HEK293 (cell line): Measurements from ENCODE around the gene WDCP.

Experiments
- CTCF ChIA-PET: fragments of 350-600 bp; formaldehyde crosslinking; extraction: SDS; loops from one replicate; lab custom pipeline; 2021; ENCODE audit warnings: antibody characterized with exemption; lab: Yijun Ruan, JAX
- POLR2A ChIA-PET: fragments of 300-600 bp; formaldehyde crosslinking; extraction: SDS; loops from one replicate; lab custom pipeline; 2020; ENCODE audit warnings: antibody characterized with exemption, inconsistent platforms; lab: Yijun Ruan, JAX
- H3K27ac ChIP-seq: fragments of 200-500 bp; sonication (Bioruptor generic); 2 replicates; pipeline ENCODE4 v1.5.1; 2014; ENCODE audit warnings: low read depth, low read length, control low read depth, inconsistent platforms; ENCODE audit errors: extremely low read depth
- H3K36me3 ChIP-seq, 2 experiments: fragments of 200-500 bp in 1 of 2; sonication (Bioruptor generic) in 1 of 2; 1 replicate in 1 of 2; 2 replicates in 1 of 2; pipeline ENCODE4 v1.5.1; 2014 to 2017; ENCODE audit warnings: inconsistent platforms in 2 of 2, low read length in 2 of 2; ENCODE audit not compliant: control insufficient read depth in 2 of 2, insufficient read depth in 1 of 2
- H3K4me1 ChIP-seq: fragments of 200-500 bp; sonication (Bioruptor generic); 2 replicates; pipeline ENCODE4 v1.5.1; 2014; ENCODE audit warnings: mild to moderate bottlenecking, low read length, inconsistent platforms; ENCODE audit not compliant: control insufficient read depth, insufficient read depth
- H3K4me3 ChIP-seq: 2 replicates; pipeline ENCODE4 v1.5.1; 2011; ENCODE audit warnings: low read depth, mild to moderate bottlenecking, control low read depth, low read length, moderate library complexity
- H3K9me3 ChIP-seq: fragments of 200-500 bp; sonication (Bioruptor generic); 2 replicates; pipeline ENCODE4 v1.5.1; 2014; ENCODE audit warnings: low read depth, low read length, inconsistent platforms; ENCODE audit not compliant: control insufficient read depth, insufficient read depth
- KLF17 ChIP-seq: fragments of 450-650 bp; formaldehyde crosslinking; IDR thresholded peaks from 2 replicates; pipeline ENCODE4 v1.5.1; 2016; ENCODE audit warnings: missing biosample characterization, missing genetic modification characterization
- OVOL3 ChIP-seq: fragments of 450-650 bp; formaldehyde crosslinking; IDR thresholded peaks from 2 replicates; pipeline ENCODE4 v1.5.1; 2016; ENCODE audit warnings: missing biosample characterization, missing genetic modification characterization
- PRDM6 ChIP-seq: fragments of 450-650 bp; formaldehyde crosslinking; IDR thresholded peaks from 2 replicates; pipeline ENCODE4 v1.5.1; 2017; ENCODE audit warnings: missing biosample characterization, missing genetic modification characterization
- ZBTB10 ChIP-seq: fragments of 450-650 bp; formaldehyde crosslinking; IDR thresholded peaks from 2 replicates; pipeline ENCODE4 v1.5.1; 2016; ENCODE audit warnings: missing biosample characterization, missing genetic modification characterization
- ZBTB20 ChIP-seq: fragments of 450-650 bp; formaldehyde crosslinking; IDR thresholded peaks from 2 replicates; pipeline ENCODE4 v1.5.1; 2016; ENCODE audit warnings: missing biosample characterization, missing genetic modification characterization
- ZBTB26 ChIP-seq: fragments of 450-650 bp; formaldehyde crosslinking; optimal IDR thresholded peaks from 2 replicates; pipeline ENCODE3; 2016; ENCODE audit warnings: missing biosample characterization, mild to moderate bottlenecking, missing genetic modification characterization
- ZNF184 ChIP-seq: fragments of 450-650 bp; IDR thresholded peaks from 2 replicates; pipeline ENCODE4 v1.5.1; 2018; ENCODE audit warnings: missing biosample characterization, mild to moderate bottlenecking, missing genetic modification characterization
- ZNF24 ChIP-seq: fragments of 450-650 bp; formaldehyde crosslinking; IDR thresholded peaks from 2 replicates; pipeline ENCODE4 v1.5.1; 2016; ENCODE audit warnings: missing biosample characterization, missing genetic modification characterization
- ZNF274 ChIP-seq, 2 experiments: fragments of 200-500 bp in 1 of 2; fragments of 450-650 bp in 1 of 2; sonication (Bioruptor generic) in 1 of 2; formaldehyde crosslinking in 1 of 2; IDR thresholded peaks; 2 replicates each; pipeline versions ENCODE4 v1.5.1 to v1.6.1; 2014 to 2016; ENCODE audit warnings: borderline replicate concordance in 1 of 2, inconsistent platforms in 1 of 2, low read length in 1 of 2, missing biosample characterization in 1 of 2, missing genetic modification characterization in 1 of 2
- ZNF311 ChIP-seq: fragments of 450-650 bp; formaldehyde crosslinking; IDR thresholded peaks from 2 replicates; pipeline ENCODE4 v1.5.1; 2017; ENCODE audit warnings: missing biosample characterization, missing genetic modification characterization, borderline replicate concordance
- ZNF433 ChIP-seq: fragments of 450-650 bp; formaldehyde crosslinking; IDR thresholded peaks from 2 replicates; pipeline ENCODE4 v1.5.1; 2016; ENCODE audit warnings: missing biosample characterization, missing genetic modification characterization, low read depth
- ZNF488 ChIP-seq: fragments of 450-650 bp; formaldehyde crosslinking; IDR thresholded peaks from 2 replicates; pipeline ENCODE4 v1.5.1; 2016; ENCODE audit warnings: missing biosample characterization, missing genetic modification characterization
- ZNF510 ChIP-seq: fragments of 450-650 bp; formaldehyde crosslinking; IDR thresholded peaks from 2 replicates; pipeline ENCODE4 v1.5.1; 2018; ENCODE audit warnings: mild to moderate bottlenecking, missing genetic modification characterization, missing biosample characterization; ENCODE audit not compliant: insufficient replicate concordance
- ZNF571 ChIP-seq: fragments of 450-650 bp; formaldehyde crosslinking; IDR thresholded peaks from 2 replicates; pipeline ENCODE4 v1.5.0; 2017; ENCODE audit warnings: missing biosample characterization, missing genetic modification characterization
- ZNF610 ChIP-seq: fragments of 450-650 bp; formaldehyde crosslinking; IDR thresholded peaks from 2 replicates; pipeline ENCODE4 v1.5.1; 2016; ENCODE audit warnings: missing biosample characterization, missing genetic modification characterization, borderline replicate concordance
- ZNF677 ChIP-seq: fragments of 450-650 bp; IDR thresholded peaks from 2 replicates; pipeline ENCODE4 v1.5.0; 2018; ENCODE audit warnings: missing biosample characterization, mild to moderate bottlenecking, missing genetic modification characterization, moderate library complexity
- ZSCAN4 ChIP-seq: fragments of 450-650 bp; formaldehyde crosslinking; IDR thresholded peaks from 2 replicates; pipeline ENCODE4 v1.5.1; 2017; ENCODE audit warnings: missing biosample characterization, missing genetic modification characterization

Gene WDCP

GRCh38 chr2:24009680-24010476, 37.3 kb downstream of the WDCP start, which contains the start of gene MFSD2B:
MFSD2B (plus strand) TSS chr2:24010085; CDS start chr2:24010097, 12 bp downstream.
- Histone ChIP-seq H3K9me3 (no peaks in the 10 kb centered on the region), H3K4me1 (no peaks in the 10 kb centered on the region), H3K4me3 (no peak within 1 kb of the TSS), H3K36me3 (no peaks in the 10 kb centered on the region; a peak in 1 of 3 replicates), H3K27ac (no peak within 1 kb of the TSS)
- POLR2A ChIA-PET = no interaction called here
- CTCF ChIA-PET = interaction anchor here (0.6 kb wide), 1 partner anchor 82 kb away, joined by 4 read pairs; no protein-coding TSS in a partner anchor
- no peak for TF ChIP-seq ZNF24 (tag by site-specific recombination)
- TF ChIP-seq ZNF610 (tag by site-specific recombination) = no peak
- no peak for TF ChIP-seq ZBTB20 (tag by site-specific recombination)
- no peak for TF ChIP-seq ZNF311 (tag by site-specific recombination)
- TF ChIP-seq ZBTB10 (tag by site-specific recombination) = no peak
- TF ChIP-seq ZNF433 (tag by site-specific recombination) = no peak
- no peak for TF ChIP-seq ZNF184 (tag by site-specific recombination)
- no peak for TF ChIP-seq ZBTB26
- TF ChIP-seq ZNF571 = no peak

- TF ChIP-seq ZNF677 (tag by site-specific recombination) = no peak
- no peak for TF ChIP-seq ZNF488 (tag by site-specific recombination)
- no peak for TF ChIP-seq ZNF510 (tag by site-specific recombination)
- no peak for TF ChIP-seq ZNF274 (IDR thresholded peaks at IDR 0.05; ENCODE audit: low read length)
- no peak for TF ChIP-seq ZNF274 (tag by site-specific recombination; IDR thresholded peaks at IDR 0.05; ENCODE audit: borderline replicate concordance)
- Histone ChIP-seq H3K4me3 (no peak overlapping the region), H3K27ac (no peak overlapping the region), H3K36me3 (no peaks in the 10 kb centered on the region; a peak in 1 of 3 replicates), H3K9me3 (no peaks in the 10 kb centered on the region), H3K4me1 (no peaks in the 10 kb centered on the region)
- ChIA-PET CTCF (interaction anchor here (0.6 kb wide), 1 partner anchor 82 kb away, joined by 4 read pairs; no protein-coding TSS in a partner anchor), POLR2A (no interaction called here)
Measured at GRCh38 chr2:24009367-24009679, 37.9 kb downstream of the WDCP start.

- no peak overlapping the region for H3K27ac ChIP-seq
- CTCF ChIA-PET = interaction anchor here (0.6 to 0.7 kb wide), 2 partner anchors 81 to 189 kb away, joined by 4 read pairs; no protein-coding TSS in a partner anchor
- no peak overlapping the region for H3K4me3 ChIP-seq
- H3K9me3 ChIP-seq = no peaks in the 10 kb centered on the region
- H3K4me1 ChIP-seq = no peaks in the 10 kb centered on the region
- no peaks in the 10 kb centered on the region; a peak in 1 of 3 replicates for H3K36me3 ChIP-seq
- POLR2A ChIA-PET = no interaction called here
- no peak for TF ChIP-seq OVOL3 (tag by site-specific recombination)
- no peak for TF ChIP-seq ZSCAN4 (tag by site-specific recombination)
- no peak for TF ChIP-seq ZNF571
- TF ChIP-seq KLF17 (tag by site-specific recombination) = no peak
- no peak for TF ChIP-seq PRDM6 (tag by site-specific recombination)
Measured at GRCh38 chr2:24008672-24009366, 38.4 kb downstream of the WDCP start.
